HG03175 (cell line): Measurements from ENCODE around the gene MRPL23.

Experiments used
- ATAC-seq: cut with Tn5 transposase; IDR thresholded peaks from one replicate; pipeline ENCODE4 v1.9.1; 2021; ENCODE audit warnings: mild to moderate bottlenecking, moderate library complexity; ENCODE audit not compliant: unreplicated experiment

Gene MRPL23

DNA sequence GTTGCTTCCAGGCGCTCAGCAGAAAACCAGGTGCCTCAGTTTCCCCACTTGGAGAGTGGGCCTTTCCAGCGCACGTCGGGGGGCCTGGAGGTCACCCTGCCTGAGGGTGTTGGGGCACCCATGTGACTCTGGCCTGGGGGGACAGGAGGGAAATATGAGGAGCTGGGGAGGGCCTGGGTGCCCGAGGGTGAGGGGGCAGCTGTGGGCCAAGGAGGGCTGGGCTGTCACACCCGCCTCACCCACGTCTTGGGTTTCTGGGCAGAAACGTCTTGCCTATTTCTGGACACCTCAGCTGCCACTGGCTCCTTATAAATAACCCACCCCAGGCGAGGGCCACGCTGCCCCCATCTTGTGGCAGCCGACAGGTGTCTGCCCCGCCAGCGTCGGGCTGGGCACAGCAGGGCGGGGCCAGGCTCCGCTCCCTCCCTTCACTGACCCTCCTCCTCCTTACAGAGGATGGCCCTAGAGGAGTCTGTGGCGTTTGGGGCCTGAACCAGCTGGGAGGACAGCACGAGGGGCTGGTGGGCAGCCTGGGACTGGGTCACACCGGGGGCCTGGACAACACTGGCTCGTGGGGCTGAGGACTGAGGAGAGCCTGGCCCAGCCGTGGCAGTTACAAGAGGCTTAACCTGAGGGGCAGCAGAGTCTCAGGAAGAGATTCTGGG, 26.1 kb upstream of the MRPL23 start:
- no peak for ATAC-seq

DNA sequence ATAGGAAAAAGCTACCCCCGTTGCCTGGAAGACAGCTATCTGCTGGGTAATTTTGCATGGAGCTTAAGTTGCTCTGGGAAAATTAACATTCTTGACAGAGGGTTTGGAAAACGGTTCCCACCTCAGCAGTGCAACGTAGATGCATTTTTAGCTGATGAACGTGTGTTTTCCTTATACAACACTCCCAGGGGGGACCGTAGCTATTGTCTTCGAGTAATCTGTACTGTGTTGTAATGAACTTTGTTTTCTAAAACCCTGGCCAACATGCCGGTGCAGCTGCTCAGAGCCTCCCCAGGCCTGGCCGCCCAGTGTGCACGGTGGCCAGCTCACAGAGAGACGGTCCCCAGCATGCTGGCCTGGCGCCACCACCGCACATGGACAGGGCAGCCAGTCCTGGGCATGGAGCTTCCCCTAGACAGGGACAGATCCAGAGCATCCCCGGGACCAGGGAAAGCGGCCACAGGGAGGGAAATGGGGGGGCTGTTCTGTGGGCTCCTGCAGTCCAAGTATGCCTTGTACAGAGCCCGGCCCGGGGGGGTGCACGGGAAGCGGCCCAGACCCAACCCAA, 25.5 kb upstream of the MRPL23 start:
- ATAC-seq = no peak

DNA sequence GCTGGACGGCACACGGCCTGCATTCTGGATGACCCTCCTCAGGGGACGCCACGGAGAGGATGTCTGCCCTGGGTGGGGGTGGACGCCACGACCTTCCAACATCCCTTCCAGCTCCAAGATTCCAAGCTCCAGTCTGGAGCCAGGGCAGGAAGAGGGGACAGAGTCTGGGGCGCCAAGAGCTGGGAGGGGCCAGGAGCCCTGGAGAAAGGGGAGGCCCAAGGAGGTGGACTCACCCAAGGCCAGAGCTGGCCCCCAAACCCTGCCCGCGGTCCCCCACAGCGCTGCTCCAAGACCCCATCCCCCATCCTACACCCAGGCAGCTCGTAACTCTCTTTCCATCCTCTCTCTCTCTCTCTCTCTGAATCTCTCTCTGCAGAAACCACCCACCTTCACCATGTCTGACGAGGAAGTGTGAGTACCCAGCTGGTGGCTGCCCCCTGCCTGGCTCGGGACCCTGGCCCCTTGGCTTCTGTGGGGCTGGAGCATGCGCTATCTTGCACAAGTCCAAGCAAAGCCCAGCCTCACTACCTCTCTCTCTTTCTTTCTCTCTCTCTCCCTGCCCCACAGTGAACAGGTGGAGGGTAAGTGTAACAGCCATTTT, 24.6 kb upstream of the MRPL23 start:
- no peak for ATAC-seq

DNA sequence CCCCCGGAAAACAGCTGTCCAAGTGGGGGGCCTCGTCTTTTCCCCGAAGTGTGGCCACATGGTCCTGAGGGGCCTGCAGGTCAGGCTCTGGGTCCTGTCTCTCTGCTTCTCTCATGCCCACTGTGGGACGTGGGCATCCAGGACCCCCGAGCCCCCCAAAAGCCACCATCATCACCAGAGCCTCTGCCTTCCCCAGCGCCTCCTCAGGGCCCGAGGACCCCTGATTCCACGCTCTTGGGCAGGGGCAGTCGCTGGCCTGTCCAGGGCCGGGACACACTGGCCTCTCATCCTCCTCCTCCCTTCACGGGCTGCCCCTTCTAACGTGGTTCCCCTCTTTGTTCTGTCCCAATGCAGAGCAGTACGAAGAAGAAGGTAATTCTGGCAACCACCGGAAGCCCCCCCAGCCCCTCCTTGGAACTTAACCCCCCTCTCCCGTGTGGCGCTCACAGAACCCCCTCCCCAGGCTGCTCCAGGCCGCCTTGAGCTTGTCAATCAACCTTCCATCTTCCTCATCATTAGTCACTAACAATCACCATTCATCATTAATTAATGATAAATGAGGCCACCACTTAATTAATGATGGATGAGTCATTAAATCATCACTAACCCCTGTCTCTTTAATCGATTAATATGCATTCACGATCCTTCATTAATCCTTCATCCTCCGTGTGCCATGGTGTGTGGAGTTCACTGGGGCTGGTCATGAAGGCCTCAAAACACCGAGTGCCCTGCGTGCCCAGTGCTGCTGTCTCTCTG, 23.8 kb upstream of the MRPL23 start:
- no peak for ATAC-seq

DNA sequence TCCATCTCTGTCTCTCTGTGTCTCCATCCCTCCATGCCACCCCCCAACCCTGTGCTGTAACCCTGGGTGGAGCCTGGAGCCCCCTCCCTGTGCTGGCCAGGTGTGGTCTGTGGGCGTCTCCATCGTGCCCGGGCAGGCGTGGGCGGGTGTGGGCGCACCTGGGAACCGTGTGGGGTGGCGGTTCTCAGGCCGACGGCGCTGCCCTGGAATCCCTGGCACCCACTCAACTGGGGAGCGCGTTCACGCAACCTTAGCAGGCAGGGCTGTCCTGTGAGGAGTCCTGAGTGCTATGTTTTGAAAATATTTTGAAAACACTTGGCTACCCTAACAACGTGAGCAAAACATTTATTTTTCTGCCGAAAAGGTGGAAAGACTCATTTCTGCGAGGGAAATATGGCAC, 23.0 kb upstream of the MRPL23 start:
- no peak for ATAC-seq

DNA sequence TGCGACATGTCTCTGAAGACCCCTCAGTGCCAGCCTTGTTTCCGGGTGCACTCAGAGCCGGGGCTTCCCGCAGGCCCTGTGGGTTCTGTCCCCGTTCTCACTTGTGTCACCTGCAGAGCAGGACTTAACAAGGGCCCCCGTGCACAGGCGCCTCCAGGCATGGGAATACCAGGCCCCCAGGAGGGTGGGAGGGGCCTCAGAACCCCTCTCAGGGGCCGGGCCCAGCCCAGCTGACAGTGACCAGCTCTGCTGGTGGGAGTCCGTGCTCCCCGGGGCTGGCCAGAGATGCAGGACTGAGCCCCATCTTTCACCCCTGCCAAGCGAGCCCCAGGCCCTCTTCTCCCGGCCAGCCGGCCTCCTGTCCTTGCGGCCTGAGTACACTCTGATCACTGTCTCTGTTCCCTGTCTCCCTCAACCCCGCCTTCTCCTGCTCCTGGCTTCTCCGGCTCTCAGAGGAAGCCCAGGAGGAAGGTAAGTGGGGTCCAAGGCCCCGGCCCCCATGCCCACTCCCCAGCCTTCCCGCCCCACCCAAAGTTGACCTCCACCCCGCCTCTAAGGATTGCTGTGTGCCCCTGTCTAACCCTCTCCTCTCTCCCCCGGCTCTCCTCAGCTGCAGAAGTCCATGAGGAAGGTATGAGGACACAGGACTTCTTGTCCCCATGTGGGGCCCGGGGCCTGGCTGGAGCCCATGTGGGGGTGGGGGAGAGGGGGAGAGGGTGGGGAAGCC, 22.3 kb upstream of the MRPL23 start:
- ATAC-seq = no peak

DNA sequence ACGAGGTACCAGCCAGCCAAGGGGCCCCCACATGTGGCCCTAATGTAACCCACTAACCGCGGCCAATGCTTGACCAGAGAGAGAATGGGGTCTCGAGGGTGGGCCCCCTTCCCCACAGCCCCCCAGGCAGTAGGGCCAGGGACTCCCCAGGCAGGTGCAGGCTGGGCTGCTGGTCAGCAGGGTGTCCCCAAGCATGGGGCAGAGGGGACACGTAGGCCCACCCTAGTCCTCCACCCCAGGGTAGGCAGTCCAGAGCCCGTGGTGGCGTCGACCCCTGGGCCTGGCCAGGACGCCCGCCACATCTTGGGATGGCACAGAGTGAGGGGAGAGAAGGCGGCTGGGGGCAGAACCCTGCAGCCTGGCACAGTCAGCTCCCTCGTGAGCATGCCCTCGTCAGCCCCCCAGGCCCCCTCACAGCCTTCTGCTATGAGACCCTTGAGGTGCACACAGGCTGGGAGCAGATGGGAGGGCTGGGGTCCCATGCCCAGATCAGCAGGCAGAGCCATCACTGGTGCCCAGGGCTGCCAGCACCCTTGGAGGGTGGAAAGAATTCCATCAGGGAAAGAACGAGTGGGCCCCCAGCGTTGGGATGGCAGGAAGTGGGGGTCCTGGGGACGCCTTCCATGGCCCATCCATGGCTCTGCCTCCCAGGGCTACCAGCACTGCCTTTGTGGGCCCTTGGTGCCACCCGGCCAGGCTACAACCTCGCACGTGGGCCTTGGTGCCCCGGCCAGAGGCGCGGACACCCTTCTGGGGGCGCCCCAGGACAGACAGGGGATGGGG, 21.6 kb upstream of the MRPL23 start:
- no peak for ATAC-seq

DNA sequence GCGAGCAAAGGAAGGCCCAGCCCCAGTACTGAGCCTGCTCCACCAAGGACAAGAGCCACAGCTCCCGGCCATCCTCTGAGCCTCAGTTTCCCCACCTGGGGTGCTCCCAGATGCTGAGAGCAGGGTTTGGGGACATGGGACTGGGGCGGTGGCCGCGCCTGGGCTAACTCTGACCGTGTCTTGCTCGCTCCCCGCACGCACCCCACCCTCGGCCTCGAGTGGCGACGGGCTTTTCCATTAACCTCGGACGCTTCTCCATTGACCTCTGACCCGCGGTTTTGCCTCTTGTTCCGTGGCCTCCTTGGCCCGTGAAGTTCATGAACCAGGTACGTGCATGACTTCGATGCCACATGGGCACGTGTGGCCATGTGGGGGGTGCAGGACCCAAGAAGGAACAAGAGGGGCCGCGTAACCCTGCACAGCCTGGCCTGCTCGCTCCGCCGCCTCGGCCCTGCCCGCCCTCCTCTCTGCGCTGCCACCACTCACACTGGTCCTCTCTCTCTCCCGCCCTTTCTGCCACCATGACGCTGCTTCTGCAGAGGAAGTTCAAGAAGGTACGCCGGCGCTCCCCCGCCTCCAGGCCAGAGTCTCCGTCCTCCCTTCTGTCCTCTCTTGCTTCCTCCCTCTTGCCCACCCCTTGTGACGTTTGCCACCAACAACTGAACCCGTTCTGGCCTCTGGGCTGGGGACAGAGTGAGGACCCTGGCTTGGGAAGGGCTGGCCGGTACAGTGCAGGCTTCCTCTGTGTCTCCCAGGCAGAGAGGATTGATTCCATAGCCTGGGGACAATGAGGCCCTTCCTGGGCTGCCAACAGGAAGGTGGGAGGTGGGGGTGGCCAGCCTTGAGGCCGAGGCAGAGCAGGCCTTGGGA, 20.7 kb upstream of the MRPL23 start:
- no peak for ATAC-seq

DNA sequence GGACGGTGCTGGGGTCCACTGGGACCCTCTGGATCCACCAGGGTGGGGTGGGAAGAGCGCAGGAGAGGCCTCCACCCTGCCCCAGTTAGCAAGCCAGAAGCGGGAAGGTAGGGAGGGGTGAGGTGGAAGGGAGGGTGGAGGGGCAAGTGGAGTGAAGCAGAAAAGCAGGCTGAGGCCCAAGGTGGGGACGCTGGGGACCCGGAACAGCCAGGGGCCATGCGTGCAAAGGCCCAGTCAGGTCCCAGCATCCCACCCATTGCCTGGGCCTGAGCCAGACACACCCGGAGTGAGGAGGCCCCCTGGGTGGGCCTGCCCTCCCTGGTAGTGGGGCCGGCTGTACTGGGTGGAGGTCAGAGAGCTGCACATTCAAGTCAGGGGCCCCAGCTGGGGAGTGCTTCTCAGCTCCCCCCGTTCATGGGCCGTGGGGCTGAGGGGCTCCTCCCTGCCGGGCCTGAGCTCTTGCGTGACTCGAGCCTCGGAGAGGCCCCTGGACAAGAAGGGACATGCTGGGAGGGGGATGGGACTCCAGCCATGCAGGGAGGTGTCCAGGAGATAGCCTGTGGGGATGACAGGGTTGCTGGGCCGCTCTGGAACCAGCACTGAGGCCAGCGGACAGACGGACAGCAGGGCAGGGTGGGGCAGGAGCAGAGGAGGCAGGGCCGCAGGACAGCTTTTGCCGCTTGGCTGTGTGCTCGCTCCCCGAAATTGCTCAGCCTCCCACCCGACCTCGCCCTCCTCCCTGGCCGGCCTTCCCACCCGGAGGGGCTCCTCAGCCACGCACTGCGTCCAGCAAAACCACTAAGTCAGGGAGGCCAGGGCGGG, 19.9 kb upstream of the MRPL23 start:
- no peak for ATAC-seq

DNA sequence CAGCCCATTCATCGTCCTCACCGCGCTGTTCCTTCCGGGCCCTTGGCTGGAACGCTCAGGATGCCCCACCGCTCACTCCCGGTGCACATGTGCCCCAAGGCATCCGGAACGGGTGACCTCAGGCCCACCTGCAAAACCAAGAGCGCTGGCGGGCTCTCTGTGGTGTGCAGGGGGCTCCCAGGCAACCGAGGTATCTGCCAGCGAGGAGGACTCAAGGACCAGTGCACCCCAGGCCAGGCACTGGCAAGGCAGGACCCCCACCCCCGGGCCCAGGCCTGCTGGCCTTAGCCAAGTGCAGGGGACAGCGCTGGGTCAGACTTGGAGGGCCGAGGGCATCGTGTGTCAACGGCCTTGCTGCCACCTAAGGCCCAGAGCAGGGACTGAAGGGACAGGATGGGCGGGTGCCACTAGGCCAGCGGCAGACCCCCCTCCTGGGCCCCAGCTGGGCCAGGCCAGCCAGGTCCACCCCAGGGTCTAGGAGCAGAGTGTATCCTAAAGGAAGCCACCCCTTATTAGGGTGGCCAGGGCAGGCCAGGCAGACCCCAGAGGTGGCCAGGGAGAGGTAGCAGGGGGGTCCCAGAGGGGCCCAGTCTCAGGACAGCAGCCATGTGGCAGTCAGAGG, 19.2 kb upstream of the MRPL23 start:
- no peak for ATAC-seq

DNA sequence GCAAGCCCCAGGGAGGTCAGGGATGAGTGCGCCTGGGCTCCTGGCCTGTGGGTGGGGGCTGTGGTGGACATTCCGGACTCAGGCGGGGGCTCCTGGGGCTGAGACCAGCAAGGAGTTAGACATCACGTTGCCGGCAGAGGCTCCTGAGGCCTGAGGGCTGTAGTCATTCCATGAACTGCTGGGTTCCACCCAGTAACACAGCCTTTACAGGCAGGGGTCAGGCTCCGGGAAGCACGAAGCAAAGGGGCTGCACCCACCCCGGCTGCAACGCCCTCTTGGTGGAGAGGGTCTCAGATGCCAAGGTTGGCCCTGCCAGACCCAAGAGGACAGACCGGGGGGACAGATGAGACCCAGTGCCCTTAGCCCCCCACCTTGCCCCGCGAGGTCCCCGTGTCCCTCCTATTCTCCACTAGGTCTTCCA, 18.7 kb upstream of the MRPL23 start:
- no peak for ATAC-seq

DNA sequence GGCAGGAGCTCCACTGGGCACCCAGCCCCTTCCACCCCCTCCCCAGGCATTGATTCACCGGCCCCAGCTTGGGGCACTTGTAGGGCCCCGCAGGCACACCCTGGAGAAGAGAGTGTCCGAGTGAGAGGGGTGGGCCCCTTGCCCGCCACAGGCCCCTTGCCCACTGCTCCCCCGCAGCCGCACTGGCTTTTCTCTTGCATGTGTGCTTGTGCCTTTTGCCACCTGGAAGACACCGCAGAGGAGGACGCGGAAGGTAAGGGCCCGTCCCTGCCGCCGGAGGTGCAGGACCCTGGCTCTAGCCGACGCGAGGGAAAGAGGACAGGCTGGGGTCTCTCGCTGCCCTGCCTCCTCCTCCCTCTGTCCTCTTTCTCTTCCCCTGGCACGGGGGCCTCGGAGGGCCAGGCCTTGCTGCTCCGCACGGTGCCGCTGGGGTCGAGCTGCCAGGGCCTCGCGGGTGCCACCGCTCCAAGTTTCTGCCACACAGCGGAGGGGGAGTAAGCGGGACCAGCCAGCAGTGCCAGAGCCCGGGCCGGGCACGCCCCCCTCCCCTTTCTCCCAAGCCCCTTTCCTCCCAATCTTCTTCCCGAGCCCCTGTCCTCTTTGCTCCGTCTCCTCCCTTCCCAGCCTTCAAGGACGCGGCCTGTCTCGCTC, 18.1 kb upstream of the MRPL23 start:
- no peak for ATAC-seq

DNA sequence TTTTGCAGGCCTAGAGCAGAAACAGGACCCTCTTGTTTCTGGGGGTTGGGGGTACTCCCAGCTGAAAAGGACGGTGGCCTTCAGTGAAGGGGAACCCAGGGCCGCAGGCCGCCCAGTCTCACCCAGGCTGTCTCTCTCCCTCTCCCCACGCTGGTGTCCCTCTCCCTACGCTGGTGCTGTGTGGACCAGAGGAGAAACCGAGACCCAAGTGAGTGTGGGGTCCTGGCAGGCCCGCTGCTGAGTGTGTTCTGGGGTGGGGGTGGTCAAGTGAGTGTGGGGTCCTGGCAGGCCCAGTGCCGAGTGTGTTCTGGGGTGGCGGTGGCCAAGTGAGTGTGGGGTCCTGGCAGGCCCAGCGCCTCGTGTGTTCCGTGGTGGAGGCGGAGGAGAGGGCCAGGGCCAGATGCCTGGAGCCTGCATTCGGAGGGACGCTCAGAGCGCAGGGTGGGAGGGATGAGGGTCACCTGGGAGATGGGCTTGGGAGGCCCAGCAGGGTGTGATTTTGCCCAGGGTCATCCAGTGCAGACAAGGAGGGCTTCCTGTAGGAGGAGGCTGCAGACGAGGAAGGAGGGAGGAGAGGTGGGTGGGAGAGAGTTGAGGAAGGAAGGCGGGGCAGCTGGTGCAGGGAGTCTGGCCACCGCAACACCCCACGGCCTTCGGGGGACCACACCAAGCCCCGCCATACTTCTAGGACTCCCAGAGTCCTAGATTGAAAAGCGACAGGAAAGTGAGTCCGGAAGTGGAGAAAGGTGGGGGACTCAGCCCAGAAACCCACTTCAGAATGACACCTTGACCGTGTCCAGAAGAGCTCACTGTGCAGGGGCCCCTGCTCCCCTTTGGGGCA, 17.3 kb upstream of the MRPL23 start:
- ATAC-seq = no peak

DNA sequence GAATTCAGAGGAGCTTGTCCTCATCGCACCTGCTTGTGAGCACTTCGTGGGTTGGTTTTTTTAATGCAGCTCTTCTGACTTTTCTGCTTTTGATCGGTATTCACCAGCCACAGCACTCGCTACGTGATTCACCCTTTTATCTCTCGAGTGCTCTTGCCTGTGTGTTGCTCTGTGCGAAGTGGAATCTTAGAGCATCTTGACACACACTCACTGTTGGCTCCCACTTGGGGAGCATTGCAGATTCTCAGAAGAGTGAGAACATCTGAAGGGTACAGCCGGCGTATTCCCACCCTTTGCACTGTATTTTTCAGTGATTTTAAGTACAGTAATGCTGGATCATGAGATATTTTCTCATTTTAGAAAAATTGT, 16.7 kb upstream of the MRPL23 start:
- ATAC-seq = no peak

DNA sequence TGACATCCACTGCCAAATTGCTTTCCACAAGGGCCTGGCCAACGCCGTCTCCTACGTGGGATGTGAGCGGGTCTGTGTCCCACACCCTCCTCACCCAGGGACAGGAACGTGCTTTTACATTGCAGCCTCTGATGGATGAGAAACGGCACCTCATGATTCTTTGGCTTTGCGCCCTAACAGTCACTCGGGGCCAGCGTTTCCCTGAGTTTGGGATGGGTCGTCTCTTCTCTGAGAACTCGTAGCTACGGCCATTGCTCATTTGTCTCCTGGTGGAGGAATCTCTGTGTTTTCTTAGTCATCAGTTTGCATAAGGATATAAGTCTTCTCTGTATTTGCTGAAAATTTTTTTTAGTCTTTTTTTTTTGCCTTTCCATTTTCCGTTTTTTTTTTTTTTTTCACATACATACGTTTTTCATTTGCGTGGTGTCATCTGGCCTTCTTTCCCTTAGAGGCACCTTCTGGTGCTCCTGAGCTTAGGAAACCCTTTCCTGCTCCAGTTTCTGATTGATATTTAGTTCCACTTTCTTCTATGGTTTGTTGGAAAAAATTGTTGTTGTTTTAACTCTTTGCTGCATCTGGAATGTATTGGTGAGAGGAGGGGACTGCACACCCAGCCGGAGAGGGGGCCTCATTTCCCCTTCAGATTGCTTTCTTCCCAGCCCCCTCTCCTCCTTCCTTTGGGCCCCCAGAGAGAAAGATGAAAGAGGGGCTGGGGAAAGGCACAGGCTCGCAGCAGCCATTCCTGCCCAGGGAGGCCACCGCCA, 15.6 kb upstream of the MRPL23 start:
- no peak for ATAC-seq

DNA sequence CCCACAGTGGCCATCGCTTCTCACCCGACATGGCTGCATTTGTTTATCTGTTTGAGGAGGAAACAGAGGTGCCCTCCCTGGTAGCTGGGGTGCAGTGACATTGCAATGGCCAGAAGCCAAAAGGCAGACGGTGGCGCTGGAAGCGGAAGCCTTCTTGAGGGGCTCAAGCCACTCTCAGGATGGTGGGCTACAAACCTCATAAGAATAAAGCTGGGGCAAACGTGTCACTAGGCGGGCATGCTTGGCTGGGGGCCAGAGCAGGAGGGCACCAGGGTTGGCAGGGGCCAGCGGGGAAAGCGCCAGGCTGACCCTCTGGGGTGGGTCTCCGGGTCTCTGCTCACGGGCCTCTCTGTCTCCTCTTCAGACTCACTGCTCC, 15.0 kb upstream of the MRPL23 start:
- ATAC-seq = no peak
